Measurements from ENCODE around the gene CALHM6.
"Not testable (repeated sequence)": the region's sequence is repeated elsewhere in the genome, so short reads cannot be mapped to it uniquely, and the experiment has no call there.

The CALHM6 gene

GRCh38 chr6:116491610-116492330 lies 30.6 kb downstream of the CALHM6 start:
- Mint-ChIP-seq H3K27ac (no peak overlapping the region), H3K4me3 (no peak overlapping the region), H3K9me3 (no peaks in the 10 kb centered on the region), H3K27me3 (peaks cover 11% of the 10 kb centered on the region), H3K4me1 (no peaks in the 10 kb centered on the region)
- no peak for DNase-seq
- ATAC-seq, result no peak

- no peak overlapping the region for H3K27ac Mint-ChIP-seq
- H3K4me1 Mint-ChIP-seq, result no peaks in the 10 kb centered on the region
- no peaks in the 10 kb centered on the region for H3K9me3 Mint-ChIP-seq
- H3K4me3 Mint-ChIP-seq, result no peak overlapping the region
- ATAC-seq, result no peak
- no peak for DNase-seq
- peaks cover 11% of the 10 kb centered on the region for H3K27me3 Mint-ChIP-seq
Measured at GRCh38 chr6:116492331-116493067, 31.3 kb downstream of the CALHM6 start.

GRCh38 chr6:116495161-116495560 lies 34.0 kb downstream of the CALHM6 start:
- DNase-seq, H3K4me1 Mint-ChIP-seq, H3K4me3 Mint-ChIP-seq, ATAC-seq, H3K9me3 Mint-ChIP-seq, H3K27ac Mint-ChIP-seq: not testable (repeated sequence)
- H3K27me3 Mint-ChIP-seq, result peaks cover 20% of the 10 kb centered on the region

- no peak for ATAC-seq
Measured at GRCh38 chr6:116497113-116497676, 36.0 kb downstream of the CALHM6 start.

GRCh38 chr6:116500969-116501433 lies 39.8 kb downstream of the CALHM6 start:
- no peak overlapping the region for H3K4me3 Mint-ChIP-seq

More at GRCh38 chr6:116497113-116497676, 36.0 kb downstream of the CALHM6 start:
- no peaks in the 10 kb centered on the region for H3K4me1 Mint-ChIP-seq
- H3K27ac Mint-ChIP-seq, result no peak overlapping the region
- no peaks in the 10 kb centered on the region for H3K9me3 Mint-ChIP-seq
- H3K4me3 Mint-ChIP-seq, result no peak overlapping the region
- DNase-seq, result no peak
- H3K27me3 Mint-ChIP-seq, result peaks cover 27% of the 10 kb centered on the region

GRCh38 chr6:116507324-116507723 lies 46.1 kb downstream of the CALHM6 start:
- Mint-ChIP-seq H3K27ac (no peak overlapping the region), H3K9me3 (peaks cover 9 to 22% of the 10 kb centered on the region in 2 donors), H3K4me3 (no peak overlapping the region), H3K27me3 (peaks cover 18% of the 10 kb centered on the region), H3K4me1 (no peaks in the 10 kb centered on the region)
- ATAC-seq, result no peak
- no peak for DNase-seq

More at GRCh38 chr6:116500969-116501433, 39.8 kb downstream of the CALHM6 start:
- ATAC-seq (no peak), DNase-seq (no peak)
- Mint-ChIP-seq H3K27me3 (peaks cover 45% of the 10 kb centered on the region), H3K9me3 (peaks cover 9% of the 10 kb centered on the region in 2 donors), H3K4me1 (no peaks in the 10 kb centered on the region), H3K27ac (no peak overlapping the region)

GRCh38 chr6:116508527-116508926 lies 47.4 kb downstream of the CALHM6 start:
- ATAC-seq (no peak), DNase-seq (no peak)
- H3K4me1 Mint-ChIP-seq, result no peaks in the 10 kb centered on the region

GRCh38 chr6:116511424-116512110 lies 50.4 kb downstream of the CALHM6 start, which contains the start of gene CALHM5:
CALHM5 (plus strand) TSS chr6:116511639; CDS start chr6:116511697, 58 bp downstream.
- ATAC-seq (no peak), DNase-seq (no peak)
- Mint-ChIP-seq H3K4me1 (no peaks in the 10 kb centered on the region), H3K27ac (no peak within 1 kb of the TSS), H3K4me3 (no peak within 1 kb of the TSS), H3K27me3 (no peaks in the 10 kb centered on the region), H3K9me3 (peaks cover 0 to 13% of the 10 kb centered on the region in 2 donors)

More at GRCh38 chr6:116508527-116508926, 47.4 kb downstream of the CALHM6 start:
- Mint-ChIP-seq H3K27ac (no peak overlapping the region), H3K9me3 (peaks cover 5 to 18% of the 10 kb centered on the region in 2 donors), H3K27me3 (peaks cover 11% of the 10 kb centered on the region), H3K4me3 (no peak overlapping the region)

GRCh38 chr6:116512111-116512559 lies 51.0 kb downstream of the CALHM6 start:
- ATAC-seq, result no peak
- no peaks in the 10 kb centered on the region for H3K4me1 Mint-ChIP-seq

GRCh38 chr6:116512734-116513133 lies 51.6 kb downstream of the CALHM6 start:
- H3K27me3 Mint-ChIP-seq, result peaks cover under 1% of the 10 kb centered on the region
- no peaks in the 10 kb centered on the region for H3K4me1 Mint-ChIP-seq
- H3K9me3 Mint-ChIP-seq, result peaks cover 0 to 13% of the 10 kb centered on the region in 2 donors
- no peak overlapping the region for H3K27ac Mint-ChIP-seq
- no peak overlapping the region for H3K4me3 Mint-ChIP-seq
- no peak for ATAC-seq
- no peak for DNase-seq

More at GRCh38 chr6:116512111-116512559, 51.0 kb downstream of the CALHM6 start:
- Mint-ChIP-seq H3K27me3 (no peaks in the 10 kb centered on the region), H3K4me3 (no peak overlapping the region), H3K9me3 (peaks cover 0 to 13% of the 10 kb centered on the region in 2 donors), H3K27ac (no peak overlapping the region)
- DNase-seq, result no peak
